Mesenchymal stem cell (in vitro differentiated cells and primary cell): ENCODE data around the gene CSGALNACT2.

Experiments
- DNase-seq: peaks from one replicate; pipeline ENCODE4 v3.0.0-alpha.2; 2013
- H2AFZ ChIP-seq: one replicate; pipeline ENCODE4 v1.6.1; 2013; ENCODE audit warnings: low read depth, mild to moderate bottlenecking, control low read depth, inconsistent platforms, low read length, moderate library complexity
- H2AK5ac ChIP-seq: 2 replicates; pipeline ENCODE4 v1.6.1; 2013; ENCODE audit warnings: low read length, moderate library complexity, mild to moderate bottlenecking, inconsistent platforms; ENCODE audit not compliant: severe bottlenecking
- H2BK120ac ChIP-seq: one replicate; pipeline ENCODE4 v1.6.1; 2013; ENCODE audit warnings: low read depth, mild to moderate bottlenecking, inconsistent platforms, low read length, moderate library complexity
- H2BK12ac ChIP-seq, 2 experiments: one replicate each; pipeline ENCODE4 v1.6.1; 2013; ENCODE audit warnings: inconsistent platforms in 2 of 2, low read length in 2 of 2, mild to moderate bottlenecking in 2 of 2, moderate library complexity in 2 of 2, control low read depth in 1 of 2
- H2BK15ac ChIP-seq: one replicate; pipeline ENCODE4 v1.6.1; 2013; ENCODE audit warnings: mild to moderate bottlenecking, low read depth, inconsistent platforms; ENCODE audit not compliant: poor library complexity, severe bottlenecking
- H2BK5ac ChIP-seq: 2 replicates; pipeline ENCODE4 v1.6.1; 2013; ENCODE audit warnings: low read depth, mild to moderate bottlenecking, low read length, control low read depth, inconsistent platforms; ENCODE audit not compliant: poor library complexity, severe bottlenecking
- H3K14ac ChIP-seq, 2 experiments: one replicate each; pipeline ENCODE4 v1.6.1; 2013; ENCODE audit warnings: inconsistent platforms in 2 of 2, low read length in 2 of 2, control low read depth in 1 of 2, mild to moderate bottlenecking in 1 of 2, moderate library complexity in 1 of 2
- H3K18ac ChIP-seq, 2 experiments: one replicate each; pipeline ENCODE4 v1.6.1; 2013; ENCODE audit warnings: inconsistent platforms in 2 of 2, low read length in 2 of 2, control low read depth in 1 of 2, low read depth in 1 of 2, mild to moderate bottlenecking in 1 of 2
- H3K23ac ChIP-seq, 2 experiments: one replicate each; pipeline ENCODE4 v1.6.1; 2013; ENCODE audit warnings: inconsistent platforms in 2 of 2, low read length in 2 of 2, mild to moderate bottlenecking in 2 of 2, moderate library complexity in 2 of 2, control low read depth in 1 of 2
- H3K27ac ChIP-seq: 2 replicates; pipeline ENCODE4 v1.5.1; 2013; ENCODE audit warnings: mild to moderate bottlenecking, moderate library complexity, low read length, control low read depth, inconsistent platforms; ENCODE audit not compliant: poor library complexity, severe bottlenecking
- H3K27me3 ChIP-seq, 2 experiments: 2 replicates each; pipeline versions ENCODE4 v1.6.1 to v1.7.0; 2013; ENCODE audit warnings: low read length in 2 of 2, mild to moderate bottlenecking in 2 of 2, moderate library complexity in 2 of 2, control low read depth in 1 of 2, inconsistent platforms in 1 of 2; ENCODE audit not compliant: control insufficient read depth in 1 of 2, insufficient read depth in 1 of 2
- H3K36me3 ChIP-seq, 2 experiments: 2 replicates each; pipeline versions ENCODE4 v1.6.1 to v1.7.0; 2013; ENCODE audit warnings: low read length in 2 of 2, control low read depth in 1 of 2, inconsistent platforms in 1 of 2, low read depth in 1 of 2, mild to moderate bottlenecking in 1 of 2; ENCODE audit not compliant: insufficient read depth in 2 of 2, control insufficient read depth in 1 of 2
- H3K4ac ChIP-seq, 2 experiments: one replicate each; pipeline ENCODE4 v1.6.1; 2013; ENCODE audit warnings: inconsistent platforms in 2 of 2, low read length in 2 of 2, mild to moderate bottlenecking in 2 of 2, moderate library complexity in 2 of 2, control low read depth in 1 of 2, low read depth in 1 of 2
- H3K4me1 ChIP-seq: 2 replicates; pipeline ENCODE4 v1.6.1; 2013; ENCODE audit warnings: low read depth, low read length, control low read depth; ENCODE audit not compliant: control insufficient read depth, insufficient read depth
- H3K4me2 ChIP-seq: 2 replicates; pipeline ENCODE4 v1.6.1; 2013; ENCODE audit warnings: low read length, mild to moderate bottlenecking, inconsistent platforms; ENCODE audit not compliant: poor library complexity, severe bottlenecking
- H3K4me3 ChIP-seq, 2 experiments: 2 replicates each; pipeline versions ENCODE4 v1.5.1 to v1.7.0; 2013; ENCODE audit warnings: low read length in 2 of 2, mild to moderate bottlenecking in 2 of 2, control low read depth in 1 of 2, low read depth in 1 of 2; ENCODE audit not compliant: insufficient read depth in 1 of 2
- H3K79me1 ChIP-seq: replicated peaks from 2 replicates; pipeline ENCODE4 v1.6.1; 2013; ENCODE audit warnings: mild to moderate bottlenecking, control low read depth, low read length, inconsistent platforms; ENCODE audit not compliant: poor library complexity, severe bottlenecking
- H3K9ac ChIP-seq: 2 replicates; pipeline ENCODE4 v1.7.0; 2013; ENCODE audit warnings: mild to moderate bottlenecking, low read length, moderate library complexity
- H3K9me3 ChIP-seq: 2 replicates; pipeline ENCODE4 v1.7.0; 2013; ENCODE audit warnings: mild to moderate bottlenecking, low read length; ENCODE audit not compliant: control insufficient read depth
- H4K8ac ChIP-seq: one replicate; pipeline ENCODE4 v1.6.1; 2013; ENCODE audit warnings: inconsistent platforms, mild to moderate bottlenecking, low read length, moderate library complexity
- H4K91ac ChIP-seq: one replicate; pipeline ENCODE4 v1.6.1; 2013; ENCODE audit warnings: mild to moderate bottlenecking, low read length, inconsistent platforms
- WGBS: methylation state at CpG from one replicate; pipeline ENCODE4 v1.1.7; 2013; ENCODE audit warnings: mixed read lengths; 5-methylcytosine and 5-hydroxymethylcytosine counted together

Gene CSGALNACT2

DNA sequence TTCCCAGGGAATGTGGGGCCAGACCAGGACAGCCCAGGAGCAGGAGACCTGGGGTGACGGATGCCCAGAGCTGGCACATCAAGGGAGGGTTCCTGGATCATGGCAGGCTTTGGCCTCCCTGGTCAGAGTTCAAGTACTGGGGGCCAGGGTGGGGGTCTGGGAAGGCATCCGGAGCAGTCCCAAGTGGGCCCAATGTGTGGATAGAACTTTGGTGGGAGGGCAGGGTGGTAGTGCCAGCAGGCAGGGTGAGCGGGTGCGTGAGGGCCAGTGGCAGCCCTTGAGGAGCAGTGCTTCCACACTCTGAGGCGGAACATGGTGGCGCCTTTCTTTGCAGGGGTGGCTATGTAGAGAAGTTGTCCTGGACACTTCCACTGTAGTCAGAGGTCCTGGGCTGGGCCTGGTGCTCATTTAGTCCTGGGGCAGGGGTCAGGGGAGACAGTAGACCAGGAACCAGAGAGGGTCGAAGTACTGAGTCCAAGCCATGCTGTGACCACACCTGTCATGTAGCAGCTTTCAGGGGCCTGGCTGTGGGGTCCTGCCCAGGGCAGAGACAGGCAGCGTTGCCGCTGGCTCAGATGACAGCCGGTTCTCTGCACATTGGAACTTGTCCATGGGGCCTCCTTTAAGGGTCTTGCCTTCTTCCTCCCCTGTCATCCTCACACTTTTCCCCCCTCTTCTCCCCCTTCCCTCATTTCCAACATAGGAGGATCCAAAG lies 22.2 kb upstream of the CSGALNACT2 start:
- Histone ChIP-seq H3K36me3 (no peaks in the 10 kb centered on the region), H3K79me1 (no peaks in the 10 kb centered on the region), H3K4me3 (no peak overlapping the region), H3K4ac (no peak overlapping the region), H3K9me3 (no peaks in the 10 kb centered on the region), H2BK120ac (no peak overlapping the region), H3K27me3 (peaks cover 0 to 23% of the 10 kb centered on the region in 2 experiments), H3K18ac (no peak overlapping the region), H2AFZ (no peak overlapping the region), H2AK5ac (no peak overlapping the region), H3K9ac (no peak overlapping the region), H4K8ac (no peak overlapping the region), H3K14ac (no peak overlapping the region), H3K23ac (no peak overlapping the region), H2BK5ac (no peak overlapping the region), H3K4me2 (no peak overlapping the region), H2BK15ac (no peak overlapping the region), H3K27ac (no peak overlapping the region), H4K91ac (no peak overlapping the region), H2BK12ac (no peak overlapping the region), H3K4me1 (peaks cover 2% of the 10 kb centered on the region)
- WGBS: 90% methylated on average over 10 of the region's 10 CpGs
- no peak for DNase-seq

DNA sequence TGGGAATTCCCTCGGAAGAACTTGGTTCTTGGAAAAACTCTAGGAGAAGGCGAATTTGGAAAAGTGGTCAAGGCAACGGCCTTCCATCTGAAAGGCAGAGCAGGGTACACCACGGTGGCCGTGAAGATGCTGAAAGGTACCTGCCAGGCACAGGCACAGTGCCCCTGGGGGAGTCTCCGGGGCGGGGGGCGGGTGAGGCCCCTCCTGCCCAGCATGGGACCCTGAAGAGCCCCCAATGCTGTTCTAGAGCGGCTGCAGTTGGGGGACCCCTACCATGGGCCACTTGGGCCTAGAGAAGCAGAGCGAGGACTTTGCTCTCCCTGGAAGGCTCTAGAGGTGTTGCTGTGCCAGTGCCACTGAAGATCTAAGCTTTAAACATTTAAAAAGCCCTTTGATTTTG lies 21.6 kb upstream of the CSGALNACT2 start:
- H3K9me3 ChIP-seq: no peaks in the 10 kb centered on the region
- no peak overlapping the region for H2BK15ac ChIP-seq
- WGBS: 81% methylated on average over 10 of the region's 10 CpGs
- no peak overlapping the region for H3K18ac ChIP-seq
- no peak overlapping the region for H4K91ac ChIP-seq
- H3K36me3 ChIP-seq: no peaks in the 10 kb centered on the region
- H3K27ac ChIP-seq: no peak overlapping the region
- H2AK5ac ChIP-seq: no peak overlapping the region
- no peak overlapping the region for H3K9ac ChIP-seq
- H2BK120ac ChIP-seq: no peak overlapping the region
- H3K4me2 ChIP-seq: no peak overlapping the region
- no peak overlapping the region for H3K4ac ChIP-seq
- H3K79me1 ChIP-seq: no peaks in the 10 kb centered on the region
- no peak overlapping the region for H3K14ac ChIP-seq
- peaks cover 0 to 23% of the 10 kb centered on the region in 2 experiments for H3K27me3 ChIP-seq
- H2AFZ ChIP-seq: no peak overlapping the region
- no peak for DNase-seq
- H3K4me3 ChIP-seq: no peak overlapping the region
- H3K23ac ChIP-seq: no peak overlapping the region
- no peak overlapping the region for H4K8ac ChIP-seq
- H2BK12ac ChIP-seq: no peak overlapping the region
- no peak overlapping the region for H2BK5ac ChIP-seq
- peaks cover 6% of the 10 kb centered on the region for H3K4me1 ChIP-seq

DNA sequence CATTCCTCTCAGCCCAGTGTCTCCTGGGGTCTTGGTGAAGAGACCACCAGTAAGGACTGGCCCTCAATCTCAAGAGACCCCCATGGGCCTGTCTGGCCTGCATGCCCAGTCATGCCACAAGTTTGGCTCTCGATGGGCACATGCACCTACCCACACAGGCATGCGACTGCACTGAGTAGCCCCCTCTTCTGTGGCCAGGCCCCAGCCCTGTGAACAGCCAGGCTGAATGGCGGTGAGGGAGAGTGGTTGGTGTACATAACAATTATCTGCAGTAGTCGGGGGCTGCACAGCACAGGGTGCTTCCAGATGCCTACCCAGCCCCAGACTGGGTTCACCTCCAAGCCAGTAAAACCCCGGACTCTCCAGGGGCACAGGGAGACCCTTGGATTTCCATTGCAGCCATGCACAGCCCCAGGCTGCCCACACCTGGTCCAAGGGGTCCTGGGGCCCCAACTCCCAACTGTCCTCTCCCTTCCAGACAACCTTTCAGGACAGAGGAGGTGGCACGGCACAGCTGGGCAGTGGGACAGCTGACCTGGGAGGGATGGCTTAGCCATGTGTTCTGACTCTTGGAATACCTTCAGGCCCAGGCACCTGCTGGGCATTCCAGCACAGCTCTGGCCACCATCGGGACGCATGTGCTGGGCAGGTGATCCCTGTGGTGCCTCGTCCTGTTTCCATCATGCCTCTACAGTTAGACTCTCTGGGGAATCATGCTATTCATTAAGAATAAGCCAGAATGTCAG lies 21.0 kb upstream of the CSGALNACT2 start:
- WGBS: 81% methylated on average over 9 of the region's 9 CpGs
- no peak overlapping the region for H2BK5ac ChIP-seq
- H3K27ac ChIP-seq: no peak overlapping the region
- DNase-seq: no peak
- H3K27me3 ChIP-seq: peaks cover 0 to 22% of the 10 kb centered on the region in 2 experiments
- no peak overlapping the region for H3K23ac ChIP-seq
- no peaks in the 10 kb centered on the region for H3K9me3 ChIP-seq
- H3K4me1 ChIP-seq: peaks cover 7% of the 10 kb centered on the region
- H4K8ac ChIP-seq: no peak overlapping the region
- H3K4me3 ChIP-seq: no peak overlapping the region
- no peak overlapping the region for H4K91ac ChIP-seq
- H3K79me1 ChIP-seq: no peaks in the 10 kb centered on the region
- no peak overlapping the region for H3K4me2 ChIP-seq
- no peak overlapping the region for H2BK12ac ChIP-seq
- no peak overlapping the region for H3K9ac ChIP-seq
- no peak overlapping the region for H2BK15ac ChIP-seq
- no peak overlapping the region for H2BK120ac ChIP-seq
- no peak overlapping the region for H2AFZ ChIP-seq
- no peak overlapping the region for H3K4ac ChIP-seq
- H3K18ac ChIP-seq: no peak overlapping the region
- H2AK5ac ChIP-seq: no peak overlapping the region
- H3K14ac ChIP-seq: no peak overlapping the region
- no peaks in the 10 kb centered on the region for H3K36me3 ChIP-seq

DNA sequence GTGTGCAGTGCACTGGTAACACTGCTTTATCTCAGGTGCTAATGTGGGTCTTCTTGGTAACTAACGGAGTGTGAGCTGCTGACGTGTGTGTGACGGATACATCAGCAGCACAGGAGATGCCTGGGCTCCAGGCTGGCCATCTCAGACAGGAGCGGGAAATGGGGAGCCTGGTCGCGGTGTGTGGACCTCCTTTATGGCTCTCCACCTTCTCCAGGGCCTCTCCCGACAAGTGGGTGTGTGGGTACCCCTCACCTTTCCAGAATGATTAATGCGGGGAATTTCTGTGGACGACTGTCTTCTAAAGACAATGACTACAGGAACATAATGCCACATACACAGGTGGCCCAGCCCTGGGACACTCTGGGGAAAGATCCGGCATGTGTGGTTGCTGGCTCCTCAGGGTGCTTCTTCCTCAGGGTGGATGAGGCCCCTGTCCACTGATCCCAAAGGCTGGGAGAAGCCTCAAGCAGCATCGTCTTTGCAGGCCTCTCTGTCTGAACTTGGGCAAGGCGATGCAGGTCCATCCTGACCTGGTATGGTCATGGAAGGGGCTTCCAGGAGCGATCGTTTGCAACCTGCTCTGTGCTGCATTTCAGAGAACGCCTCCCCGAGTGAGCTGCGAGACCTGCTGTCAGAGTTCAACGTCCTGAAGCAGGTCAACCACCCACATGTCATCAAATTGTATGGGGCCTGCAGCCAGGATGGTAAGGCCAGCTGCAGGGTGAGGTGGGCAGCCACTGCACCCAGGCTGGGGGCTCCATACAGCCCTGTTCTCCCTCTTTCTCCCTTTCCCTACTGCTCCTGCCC lies 20.3 kb upstream of the CSGALNACT2 start:
- Histone ChIP-seq H3K23ac (no peak overlapping the region), H3K9me3 (no peaks in the 10 kb centered on the region), H2BK5ac (no peak overlapping the region), H3K79me1 (no peaks in the 10 kb centered on the region), H2BK15ac (no peak overlapping the region), H3K4ac (no peak overlapping the region), H2AFZ (no peak overlapping the region), H3K4me3 (no peak overlapping the region), H2BK12ac (no peak overlapping the region), H3K9ac (no peak overlapping the region), H2BK120ac (no peak overlapping the region), H3K4me1 (peaks cover 7% of the 10 kb centered on the region), H2AK5ac (no peak overlapping the region), H3K36me3 (no peaks in the 10 kb centered on the region), H3K4me2 (no peak overlapping the region), H3K27ac (no peak overlapping the region), H4K91ac (no peak overlapping the region), H4K8ac (no peak overlapping the region), H3K27me3 (peaks cover 0 to 14% of the 10 kb centered on the region in 2 experiments), H3K14ac (no peak overlapping the region), H3K18ac (no peak overlapping the region)
- WGBS: 92% methylated on average over 18 of the region's 18 CpGs
- no peak for DNase-seq
